Stimulated activated naive B cell treated with anti-CD40 and anti-IgM and Interleukin-4, amounts not matched to agents 10 μg/mL and 1 μg/mL and 100 μg/mL, for 72 hours (primary cell): ENCODE measurements around the gene MNT.

ENCODE experiments used
- ATAC-seq, 2 donors: fragments of 150-1000 bp; cut with Tn5 transposase; replicated peaks; 2 replicates each; pipeline ENCODE4 v1.10.0; 2021; ENCODE audit warnings: moderate library complexity in 1 of 2
- DNase-seq: peaks from one replicate; pipeline ENCODE4 v3.0.0; 2021
- H3K27ac Mint-ChIP-seq: one replicate; pipeline ENCODE4 v1.8.0; 2022; ENCODE audit warnings: mild to moderate bottlenecking, mixed read lengths
- H3K27me3 Mint-ChIP-seq, 2 donors: one replicate each; pipeline ENCODE4 v1.8.0; 2022; ENCODE audit warnings: mixed read lengths in 2 of 2
- H3K36me3 Mint-ChIP-seq, 2 donors: one replicate each; pipeline ENCODE4 v1.8.0; 2022; ENCODE audit warnings: mixed read lengths in 2 of 2, mild to moderate bottlenecking in 1 of 2
- H3K4me1 Mint-ChIP-seq, 2 donors: one replicate each; pipeline ENCODE4 v1.8.0; 2022; ENCODE audit warnings: mixed read lengths in 2 of 2, mild to moderate bottlenecking in 1 of 2
- H3K4me3 Mint-ChIP-seq, 2 donors: one replicate each; pipeline ENCODE4 v1.8.0; 2022; ENCODE audit warnings: mild to moderate bottlenecking in 2 of 2, mixed read lengths in 2 of 2, moderate library complexity in 1 of 2
- H3K9me3 Mint-ChIP-seq, 2 donors: one replicate each; pipeline ENCODE4 v1.8.0; 2022; ENCODE audit warnings: mixed read lengths in 2 of 2, mild to moderate bottlenecking in 1 of 2

The MNT gene

DNA sequence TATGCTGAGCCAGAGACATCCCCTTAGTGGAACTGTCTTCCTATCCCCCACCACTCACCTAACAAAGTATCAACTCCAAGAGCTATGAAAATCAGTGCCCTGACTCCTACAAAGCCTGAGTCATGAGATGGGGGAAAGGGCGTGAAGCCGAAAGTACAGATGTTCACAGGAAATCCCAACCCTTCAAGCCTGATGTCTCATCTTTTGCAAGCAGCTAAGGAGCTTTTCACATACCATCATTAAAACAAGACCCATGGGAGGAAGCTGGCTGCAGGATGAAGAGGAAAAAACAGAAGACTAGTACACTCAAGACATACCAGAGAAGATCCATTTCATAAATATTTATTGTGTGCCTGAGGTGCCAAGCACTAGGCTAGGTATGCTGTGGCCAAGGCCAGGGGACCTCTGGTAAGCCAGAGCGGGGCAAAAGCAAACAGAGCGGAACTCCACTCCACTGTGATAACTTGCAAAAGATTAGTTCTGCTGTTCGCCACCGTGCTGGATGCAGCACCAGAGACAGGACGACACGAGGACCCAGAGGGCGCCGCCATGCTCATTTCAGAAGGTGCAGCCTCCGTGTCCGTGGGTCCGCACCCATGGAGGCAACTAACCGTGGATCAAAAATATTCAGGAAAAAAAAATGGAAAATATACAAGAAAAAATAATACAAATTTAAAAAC, 4.5 kb upstream of the MNT start:
- Mint-ChIP-seq H3K27me3 (no peaks in the 10 kb centered on the region), H3K4me1 (peaks cover 17 to 21% of the 10 kb centered on the region in 2 donors), H3K4me3 (peak overlapping the region in 1 of 2 donors; percentile 55), H3K9me3 (no peaks in the 10 kb centered on the region), H3K36me3 (peaks cover 5 to 20% of the 10 kb centered on the region in 2 donors), H3K27ac (no peak overlapping the region)
- DNase-seq (no peak), ATAC-seq (no peak)

DNA sequence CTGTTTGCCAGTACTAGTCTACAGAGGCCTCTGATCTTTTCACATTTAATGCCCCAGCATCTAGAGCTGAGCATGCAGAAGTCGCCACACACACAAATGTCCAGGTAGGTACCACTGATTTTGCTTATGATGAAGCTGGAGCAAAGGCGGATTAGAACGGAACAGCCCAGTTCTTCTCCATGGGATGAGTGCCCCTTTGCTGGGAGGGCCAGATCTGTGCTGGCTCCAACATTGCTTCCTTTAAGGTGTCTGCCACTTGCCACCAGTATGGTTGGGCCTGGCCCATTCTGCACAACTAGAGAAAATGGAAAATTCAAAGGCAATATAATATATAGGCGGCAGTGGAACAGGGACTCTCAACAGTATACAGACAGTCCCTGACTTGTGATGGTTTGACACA, 2.2 kb upstream of the MNT start:
- Mint-ChIP-seq H3K4me1 (peaks cover 32 to 42% of the 10 kb centered on the region in 2 donors), H3K4me3 (no peak overlapping the region), H3K9me3 (no peaks in the 10 kb centered on the region), H3K36me3 (peaks cover 10 to 19% of the 10 kb centered on the region in 2 donors), H3K27ac (no peak overlapping the region), H3K27me3 (no peaks in the 10 kb centered on the region)
- DNase-seq: no peak
- no peak for ATAC-seq

DNA sequence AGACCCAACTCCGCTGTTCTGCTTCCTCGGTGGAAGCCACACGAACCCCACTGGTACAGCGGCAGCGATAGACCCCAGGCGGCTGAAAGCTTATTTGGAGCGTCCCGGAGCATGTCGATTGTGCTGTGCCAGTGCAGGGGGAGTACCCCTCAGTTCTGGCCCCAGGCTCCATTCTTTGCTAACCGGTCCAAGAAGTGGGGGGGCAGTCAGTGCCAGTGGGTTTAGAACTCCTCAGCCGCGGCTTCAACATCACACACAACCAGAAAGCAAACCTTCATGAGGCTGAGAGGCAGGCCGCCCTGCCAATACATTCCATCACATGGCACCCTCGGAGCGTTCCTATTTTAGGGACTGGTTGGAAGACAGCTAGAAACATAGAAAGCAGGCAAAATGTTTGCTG, 1.7 kb upstream of the MNT start:
- Mint-ChIP-seq H3K27me3 (no peaks in the 10 kb centered on the region), H3K4me1 (peaks cover 37 to 47% of the 10 kb centered on the region in 2 donors), H3K27ac (peak overlapping the region; percentile 86), H3K9me3 (no peaks in the 10 kb centered on the region), H3K36me3 (peaks cover 10 to 19% of the 10 kb centered on the region in 2 donors), H3K4me3 (peak overlapping the region; percentile 81)
- ATAC-seq (no peak), DNase-seq (no peak)

DNA sequence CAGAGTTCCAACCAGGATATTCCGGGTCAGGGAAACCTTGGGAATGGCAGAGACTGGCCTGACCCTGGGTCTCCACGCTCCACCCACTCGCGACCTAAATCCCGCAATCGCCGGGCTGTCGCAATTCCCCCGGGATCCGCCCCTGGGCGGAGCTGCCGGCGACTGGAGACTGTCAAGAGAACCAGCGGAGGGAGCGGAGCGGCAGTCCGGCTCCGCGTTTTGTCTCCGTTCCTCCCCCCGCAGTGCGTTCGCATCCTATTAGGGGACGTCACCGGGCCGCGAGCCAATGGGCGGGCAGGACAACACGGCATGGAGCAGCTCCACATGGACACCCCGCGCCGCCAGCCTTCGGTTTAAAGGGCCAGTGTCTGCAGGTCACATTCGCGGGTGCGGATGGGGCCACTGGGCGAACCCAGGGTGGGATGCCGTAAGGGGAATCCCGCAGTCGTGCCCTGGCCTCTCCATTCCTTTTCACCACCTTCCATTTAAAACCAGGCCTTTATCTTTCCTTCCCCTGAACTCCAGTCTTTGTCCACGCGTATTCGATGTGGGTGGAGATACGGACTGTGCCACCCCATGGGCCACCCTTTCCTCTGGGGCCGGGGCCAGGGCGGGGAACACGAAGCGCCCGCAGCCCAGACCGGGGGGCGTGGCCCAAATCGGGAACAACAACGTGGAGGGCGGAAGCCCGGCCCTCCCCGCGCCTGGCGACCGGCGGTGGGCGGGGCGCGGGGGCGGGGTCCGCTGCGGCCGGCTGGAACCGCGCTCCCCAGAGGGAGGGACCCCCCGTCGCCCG, 764 bp upstream of the MNT start:
- DNase-seq (peak; percentile 100), ATAC-seq (peak; percentile 61 to 64)
- Mint-ChIP-seq H3K9me3 (no peaks in the 10 kb centered on the region), H3K27ac (peak overlapping the region; percentile 99), H3K4me1 (peaks cover 41 to 50% of the 10 kb centered on the region in 2 donors), H3K27me3 (no peaks in the 10 kb centered on the region), H3K36me3 (peaks cover 8 to 14% of the 10 kb centered on the region in 2 donors), H3K4me3 (peak overlapping the region; percentile 85 to 90)

DNA sequence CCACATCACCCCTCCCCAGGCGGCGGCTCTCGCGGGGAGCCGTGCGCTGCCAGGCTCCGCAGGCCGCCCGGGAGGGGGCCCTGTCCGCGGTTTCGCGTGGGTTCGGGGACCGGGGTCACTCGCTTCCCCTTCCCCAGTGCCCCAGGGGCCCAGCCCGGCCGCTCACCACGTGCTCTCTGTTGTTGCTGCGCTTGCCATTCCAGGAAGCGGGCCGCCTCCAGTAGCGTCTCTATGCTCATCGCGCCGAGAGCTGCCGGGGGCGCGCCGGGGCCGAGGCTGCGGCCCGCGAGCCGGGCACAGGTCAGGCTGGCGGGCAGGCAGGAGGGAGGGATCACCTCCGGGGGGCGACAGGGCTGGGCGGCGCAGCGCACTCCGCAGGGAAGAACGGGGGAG, 390 bp downstream of the MNT start:
- DNase-seq (peak; percentile 59), ATAC-seq (peak; percentile 18 to 19)
- Mint-ChIP-seq H3K27me3 (no peaks in the 10 kb centered on the region), H3K4me3 (peak overlapping the region; percentile 85 to 90), H3K27ac (peak overlapping the region; percentile 99), H3K9me3 (no peaks in the 10 kb centered on the region), H3K36me3 (peaks cover 6 to 8% of the 10 kb centered on the region in 2 donors), H3K4me1 (peaks cover 49 to 58% of the 10 kb centered on the region in 2 donors)

DNA sequence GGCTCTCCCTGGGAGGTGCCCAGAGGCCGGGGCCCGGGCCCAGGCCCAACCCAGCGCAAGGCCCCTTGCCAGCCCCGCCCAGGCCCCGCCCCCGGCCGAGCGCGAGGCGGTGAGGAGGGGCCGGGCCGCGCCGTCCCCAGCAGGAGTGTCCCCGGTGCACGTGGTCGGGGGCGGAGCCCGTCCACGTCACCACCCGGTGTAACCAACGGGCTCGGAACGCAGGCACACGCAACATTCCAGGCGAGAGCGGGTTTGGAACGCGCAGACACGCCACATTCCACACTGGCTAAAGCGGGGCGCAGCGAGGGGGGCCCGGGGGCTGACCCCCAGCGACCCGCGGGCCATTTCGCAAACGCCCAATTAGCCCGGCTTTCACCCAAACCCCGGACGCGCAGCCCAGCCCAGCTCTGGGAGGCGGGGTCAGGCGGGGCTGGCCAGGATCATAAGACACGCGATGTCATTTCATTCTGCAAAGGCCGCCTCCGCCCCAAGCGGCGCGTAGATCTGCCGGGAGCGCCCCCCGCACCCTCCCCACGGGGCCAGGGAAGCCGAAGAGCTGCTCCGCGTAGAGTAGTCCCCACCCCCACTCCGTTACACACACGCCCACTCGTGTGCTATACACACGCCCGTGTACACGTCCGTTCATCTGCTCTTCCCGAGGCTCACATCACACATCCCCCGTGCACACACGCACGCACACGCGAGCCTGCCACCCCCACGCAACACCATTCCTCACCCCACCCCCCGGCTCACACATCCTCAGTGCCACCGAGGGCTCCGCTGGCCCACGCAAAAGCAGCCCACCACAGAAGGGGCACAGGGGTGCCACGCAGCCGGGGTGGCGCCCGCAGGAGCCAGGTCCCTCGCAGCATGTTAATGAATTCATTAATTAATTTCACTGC, 1.0 kb downstream of the MNT start:
- Mint-ChIP-seq H3K27me3 (no peaks in the 10 kb centered on the region), H3K4me3 (peak overlapping the region; percentile 85 to 90), H3K36me3 (peaks cover 0 to 4% of the 10 kb centered on the region in 2 donors), H3K4me1 (peaks cover 49 to 58% of the 10 kb centered on the region in 2 donors), H3K27ac (peak overlapping the region; percentile 99), H3K9me3 (no peaks in the 10 kb centered on the region)
- DNase-seq (peak; percentile 91), ATAC-seq (peak; percentile 62 to 65)

DNA sequence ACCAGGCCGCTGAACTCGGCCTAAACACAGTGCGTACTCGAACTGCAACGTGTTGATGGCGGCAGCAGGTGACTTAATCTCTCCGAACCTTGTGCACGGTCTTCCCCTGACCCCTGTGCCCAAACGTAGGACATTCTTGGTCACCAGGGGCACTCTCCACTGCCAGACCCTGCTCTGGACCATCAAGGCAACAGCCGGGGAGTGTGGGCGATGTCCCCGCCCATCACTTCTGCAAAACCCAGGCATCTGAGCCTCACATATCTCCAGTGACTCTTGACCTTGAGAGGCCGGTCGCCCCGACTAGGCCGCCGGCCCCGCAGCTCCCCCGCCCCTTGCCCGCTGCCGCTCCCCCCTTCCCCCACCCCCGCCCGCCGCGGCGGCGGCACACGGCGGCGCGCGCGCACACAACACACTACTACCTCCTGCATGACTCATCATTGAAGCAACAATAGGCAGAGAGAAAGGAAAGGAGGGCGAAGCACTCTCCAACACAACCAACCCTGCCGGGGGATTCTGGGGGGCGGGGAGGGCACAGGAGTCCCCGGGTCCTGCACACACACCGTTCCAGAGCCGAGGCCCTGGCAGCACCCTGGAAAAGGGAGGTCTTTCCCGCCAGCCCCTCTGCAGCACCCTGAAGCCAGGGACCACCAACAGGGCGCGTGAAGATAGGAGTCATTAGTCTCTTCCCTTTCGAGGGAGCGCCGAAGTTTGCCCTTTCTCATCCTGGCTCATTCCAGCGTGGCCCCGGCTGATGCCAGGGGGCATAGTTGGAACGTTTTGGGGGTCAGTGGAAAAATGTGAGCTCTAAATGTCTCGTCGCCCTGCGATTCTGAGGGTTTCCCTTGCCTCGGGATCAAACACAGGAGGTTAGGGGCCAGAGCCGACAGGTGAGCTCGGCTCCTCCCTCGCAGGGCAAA, 1.9 kb downstream of the MNT start:
- no peaks in the 10 kb centered on the region for H3K9me3 Mint-ChIP-seq
- H3K36me3 Mint-ChIP-seq: peaks cover 0 to 6% of the 10 kb centered on the region in 2 donors
- peaks cover 54 to 66% of the 10 kb centered on the region in 2 donors for H3K4me1 Mint-ChIP-seq
- no peak for DNase-seq
- peak overlapping the region; percentile 85 to 90 for H3K4me3 Mint-ChIP-seq
- no peak for ATAC-seq
- no peaks in the 10 kb centered on the region for H3K27me3 Mint-ChIP-seq
- H3K27ac Mint-ChIP-seq: peak overlapping the region; percentile 99

DNA sequence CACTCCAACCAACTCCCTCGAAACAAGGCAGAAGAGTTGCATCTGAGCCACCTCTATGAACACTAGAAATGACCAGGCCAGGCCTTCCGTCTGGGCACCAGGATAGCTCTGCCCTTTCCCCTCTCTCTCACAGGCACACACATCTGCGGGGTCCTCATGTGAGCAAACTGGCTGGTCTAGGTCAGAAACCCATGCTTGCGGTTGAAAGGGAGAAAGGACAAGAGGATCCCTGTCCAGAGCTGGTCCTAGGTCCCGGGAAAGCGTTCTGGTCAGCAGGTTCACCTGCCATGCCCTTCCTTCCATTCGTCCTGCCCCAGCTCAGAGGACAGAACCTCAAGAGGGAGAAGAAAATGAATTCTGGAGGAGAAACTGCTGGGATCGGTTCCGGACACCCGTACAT, 2.7 kb downstream of the MNT start:
- no peak for DNase-seq
- H3K4me1 Mint-ChIP-seq: peaks cover 54 to 66% of the 10 kb centered on the region in 2 donors
- ATAC-seq: no peak
- H3K9me3 Mint-ChIP-seq: no peaks in the 10 kb centered on the region
- H3K27me3 Mint-ChIP-seq: no peaks in the 10 kb centered on the region
- peaks cover 0 to 6% of the 10 kb centered on the region in 2 donors for H3K36me3 Mint-ChIP-seq
- peak overlapping the region; percentile 83 to 85 for H3K4me3 Mint-ChIP-seq
- peak overlapping the region; percentile 99 for H3K27ac Mint-ChIP-seq

DNA sequence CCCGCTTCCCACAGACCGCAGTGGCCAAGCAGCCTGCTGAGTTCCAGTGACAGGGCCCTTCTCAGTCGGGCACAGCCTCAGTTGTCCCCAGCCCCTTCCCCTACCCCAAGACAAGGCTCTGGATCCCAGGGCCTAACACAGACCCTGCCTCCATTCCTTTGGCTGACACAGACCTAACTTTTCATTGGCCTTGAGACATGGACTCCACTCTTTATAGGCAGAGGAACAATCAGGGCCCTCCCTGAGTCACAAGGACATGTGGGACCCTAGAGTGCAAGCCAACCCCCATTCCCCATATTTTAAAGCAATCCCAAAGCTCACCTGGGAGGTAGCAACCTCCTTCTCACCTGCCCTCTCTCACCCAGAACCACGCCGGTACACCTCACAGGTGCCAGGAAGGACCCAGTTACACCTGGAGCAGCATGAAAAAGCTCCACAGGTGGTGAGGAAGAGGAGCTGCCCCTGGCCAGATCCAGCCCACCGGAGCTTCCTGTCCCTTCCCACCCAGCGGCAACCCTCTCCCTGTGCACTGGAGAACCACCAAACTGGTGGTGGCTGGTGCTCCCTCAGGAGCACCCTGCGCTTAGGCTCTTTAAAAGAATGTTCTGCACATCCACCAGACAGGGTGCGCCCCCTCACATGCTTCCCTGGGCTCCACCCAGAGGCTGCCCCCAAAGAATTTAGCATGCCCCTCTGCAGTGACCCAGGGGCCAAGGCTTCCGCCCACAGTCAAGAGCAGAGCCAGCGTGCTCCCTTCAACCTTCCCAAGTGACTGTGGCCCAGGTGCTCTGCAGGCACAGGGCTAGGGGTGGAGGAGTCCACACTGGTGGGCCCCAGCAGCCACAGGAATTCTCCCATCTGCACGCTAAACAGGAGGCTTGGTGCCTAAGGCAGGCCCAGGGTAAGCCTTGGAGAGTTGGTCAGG, 3.4 kb downstream of the MNT start:
- H3K36me3 Mint-ChIP-seq: peaks cover under 1 to 6% of the 10 kb centered on the region in 2 donors
- H3K9me3 Mint-ChIP-seq: no peaks in the 10 kb centered on the region
- peak overlapping the region; percentile 92 for H3K27ac Mint-ChIP-seq
- H3K4me3 Mint-ChIP-seq: peak overlapping the region; percentile 83 to 85
- ATAC-seq (no peak), DNase-seq (no peak)
- peaks cover 51 to 64% of the 10 kb centered on the region in 2 donors for H3K4me1 Mint-ChIP-seq
- no peaks in the 10 kb centered on the region for H3K27me3 Mint-ChIP-seq

DNA sequence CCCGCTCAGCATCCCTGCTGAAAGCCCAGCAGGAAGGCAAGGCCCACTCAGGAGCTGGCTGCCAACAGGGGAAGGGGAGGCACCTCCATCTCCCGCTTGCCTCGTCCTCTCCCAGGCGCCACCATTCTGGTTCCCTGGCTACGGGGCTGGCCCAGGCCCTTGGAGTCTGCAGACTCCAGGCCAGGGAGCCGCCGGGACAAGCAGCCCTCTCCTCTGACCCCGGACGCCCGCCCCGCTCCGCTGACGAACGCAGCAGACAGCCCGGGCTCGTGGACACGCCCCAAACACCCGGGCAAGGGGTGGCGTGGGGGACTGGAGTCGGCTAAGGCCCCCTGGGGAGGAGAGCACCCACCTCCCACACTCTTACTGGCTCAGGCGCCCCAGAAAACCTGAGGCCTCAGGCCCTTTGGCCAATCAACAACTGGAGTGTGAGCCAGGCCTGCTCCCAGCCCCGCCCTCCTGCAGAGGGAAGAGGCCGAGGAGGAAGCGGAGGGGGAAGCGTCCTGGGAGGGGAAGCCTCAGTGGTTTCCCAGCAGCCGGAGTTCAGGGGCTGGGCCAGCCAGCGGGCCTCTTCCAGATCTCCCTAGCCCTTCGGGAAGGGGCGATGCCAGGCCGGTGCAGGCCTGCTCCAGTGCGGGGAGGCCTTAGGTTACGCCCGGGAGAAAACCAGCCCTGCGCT, 4.2 kb downstream of the MNT start:
- peak overlapping the region; percentile 92 for H3K27ac Mint-ChIP-seq
- ATAC-seq (peak; percentile 4 to 11), DNase-seq (peak; percentile 80)
- H3K9me3 Mint-ChIP-seq: no peaks in the 10 kb centered on the region
- H3K27me3 Mint-ChIP-seq: no peaks in the 10 kb centered on the region
- H3K4me1 Mint-ChIP-seq: peaks cover 55 to 68% of the 10 kb centered on the region in 2 donors
- peak overlapping the region; percentile 83 to 85 for H3K4me3 Mint-ChIP-seq
- H3K36me3 Mint-ChIP-seq: peaks cover 8 to 13% of the 10 kb centered on the region in 2 donors

DNA sequence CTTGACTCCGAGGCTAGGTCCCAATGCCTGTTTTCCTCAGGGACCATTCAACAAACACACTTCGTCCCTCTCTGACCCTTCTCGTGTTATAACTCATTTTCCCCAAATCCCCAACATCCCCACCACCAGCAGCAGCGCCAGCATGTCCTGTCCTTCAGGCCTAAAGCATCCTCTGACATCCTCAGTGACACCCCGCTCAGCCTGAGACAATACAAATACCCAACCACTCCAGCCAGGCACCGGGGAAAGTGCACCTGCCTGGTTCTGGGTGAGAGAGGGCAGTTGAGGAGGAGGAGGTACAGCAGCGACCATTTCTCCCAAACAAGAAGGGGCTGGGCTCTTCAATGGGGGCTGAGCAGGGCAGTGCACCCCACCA, 4.7 kb downstream of the MNT start:
- peaks cover 12 to 13% of the 10 kb centered on the region in 2 donors for H3K36me3 Mint-ChIP-seq
- no peaks in the 10 kb centered on the region for H3K9me3 Mint-ChIP-seq
- ATAC-seq: no peak
- no peak overlapping the region for H3K27ac Mint-ChIP-seq
- DNase-seq: no peak
- peaks cover 60 to 74% of the 10 kb centered on the region in 2 donors for H3K4me1 Mint-ChIP-seq
- H3K4me3 Mint-ChIP-seq: peak overlapping the region; percentile 83 to 85
- H3K27me3 Mint-ChIP-seq: no peaks in the 10 kb centered on the region
